ENCODE results near the gene MOCS3.
"Not testable (repeated sequence)": the region's sequence is repeated elsewhere in the genome, so short reads cannot be mapped to it uniquely, and the experiment has no call there.

MOCS3 gene

GRCh38 chr20:50932016-50932485, 26.6 kb upstream of the MOCS3 start:
- DNase-seq (ENCODE audit: low read depth), result no peak

GRCh38 chr20:50932691-50933280, 25.8 kb upstream of the MOCS3 start:
- DNase-seq (ENCODE audit: low read depth), result no peak

GRCh38 chr20:50933589-50933988, 25.0 kb upstream of the MOCS3 start:
- no peak for DNase-seq (ENCODE audit: low read depth)

- no peak for DNase-seq (ENCODE audit: low read depth)
These were observed 15.5 kb upstream of the MOCS3 start for GRCh38 chr20:50943069-50943468.

- no peak for DNase-seq (ENCODE audit: low read depth)
These were observed 10.4 kb upstream of the MOCS3 start for GRCh38 chr20:50948132-50948785.

GRCh38 chr20:50953196-50953595, 5.4 kb upstream of the MOCS3 start:
- no peak for DNase-seq (ENCODE audit: low read depth)

- no peak for DNase-seq (ENCODE audit: low read depth)
These were observed 4.8 kb upstream of the MOCS3 start for GRCh38 chr20:50953821-50954220.

- DNase-seq (ENCODE audit: low read depth), result no peak
These were observed 1.3 kb upstream of the MOCS3 start for GRCh38 chr20:50957276-50957675.

GRCh38 chr20:50957798-50958614, 612 bp upstream of the MOCS3 start, which contains the start of gene DPM1:
DPM1 (minus strand) TSS chr20:50958532; CDS start chr20:50958523, 9 bp downstream.
- DNase-seq (ENCODE audit: low read depth), result peak; percentile 42

- DNase-seq (ENCODE audit: low read depth), result no peak
These were observed 1.0 kb downstream of the MOCS3 start for GRCh38 chr20:50959543-50960126.

- DNase-seq (ENCODE audit: low read depth), result no peak
These were observed 9.0 kb downstream of the MOCS3 start for GRCh38 chr20:50967586-50967985.

- DNase-seq (ENCODE audit: low read depth), result no peak
These were observed 9.7 kb downstream of the MOCS3 start for GRCh38 chr20:50968289-50968688.

- no peak for DNase-seq (ENCODE audit: low read depth)
These were observed 10.8 kb downstream of the MOCS3 start for GRCh38 chr20:50969435-50969834.

GRCh38 chr20:50969912-50970311, 11.3 kb downstream of the MOCS3 start:
- DNase-seq (ENCODE audit: low read depth), result no peak

- DNase-seq (ENCODE audit: low read depth), result no peak
These were observed 17.2 kb downstream of the MOCS3 start for GRCh38 chr20:50975701-50976330.

- DNase-seq (ENCODE audit: low read depth), result no peak
These were observed 18.7 kb downstream of the MOCS3 start for GRCh38 chr20:50977066-50978021.

GRCh38 chr20:50978533-50978932, 19.9 kb downstream of the MOCS3 start:
- not testable (repeated sequence) for DNase-seq (ENCODE audit: low read depth)

GRCh38 chr20:50980071-50980681, 21.6 kb downstream of the MOCS3 start:
- peak; percentile 99 for DNase-seq (ENCODE audit: low read depth)

- DNase-seq (ENCODE audit: low read depth), result no peak
These were observed 22.5 kb downstream of the MOCS3 start for GRCh38 chr20:50980851-50981713.

- no peak for DNase-seq (ENCODE audit: low read depth)
These were observed 23.1 kb downstream of the MOCS3 start for GRCh38 chr20:50981714-50982048.
